HG03066 (cell line): ENCODE results near the gene FGF1.

Experiments used
- ATAC-seq: cut with Tn5 transposase; IDR thresholded peaks from one replicate; pipeline ENCODE4 v1.9.1; 2021; ENCODE audit warnings: low read depth; ENCODE audit not compliant: unreplicated experiment

The FGF1 gene

DNA sequence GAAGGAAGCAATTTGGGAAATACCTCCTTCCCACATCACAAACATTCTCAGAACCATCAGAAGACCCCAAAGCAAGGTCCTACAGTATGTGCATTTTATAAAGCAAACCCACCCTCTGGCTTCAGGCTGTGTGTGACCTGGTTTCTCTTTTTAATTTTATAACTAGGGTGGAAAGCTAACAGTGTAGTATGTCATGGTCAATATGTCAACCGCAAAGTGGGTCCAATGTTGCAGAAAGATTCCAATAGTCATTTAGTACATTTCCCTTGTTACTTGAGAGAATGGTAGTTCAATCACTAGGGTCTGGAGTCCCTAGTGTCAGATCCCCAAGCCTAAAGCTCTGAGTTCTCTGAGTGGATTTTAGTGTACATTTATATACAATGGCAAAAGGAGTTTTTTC is 96.2 kb downstream of the FGF1 start:
- no peak for ATAC-seq

DNA sequence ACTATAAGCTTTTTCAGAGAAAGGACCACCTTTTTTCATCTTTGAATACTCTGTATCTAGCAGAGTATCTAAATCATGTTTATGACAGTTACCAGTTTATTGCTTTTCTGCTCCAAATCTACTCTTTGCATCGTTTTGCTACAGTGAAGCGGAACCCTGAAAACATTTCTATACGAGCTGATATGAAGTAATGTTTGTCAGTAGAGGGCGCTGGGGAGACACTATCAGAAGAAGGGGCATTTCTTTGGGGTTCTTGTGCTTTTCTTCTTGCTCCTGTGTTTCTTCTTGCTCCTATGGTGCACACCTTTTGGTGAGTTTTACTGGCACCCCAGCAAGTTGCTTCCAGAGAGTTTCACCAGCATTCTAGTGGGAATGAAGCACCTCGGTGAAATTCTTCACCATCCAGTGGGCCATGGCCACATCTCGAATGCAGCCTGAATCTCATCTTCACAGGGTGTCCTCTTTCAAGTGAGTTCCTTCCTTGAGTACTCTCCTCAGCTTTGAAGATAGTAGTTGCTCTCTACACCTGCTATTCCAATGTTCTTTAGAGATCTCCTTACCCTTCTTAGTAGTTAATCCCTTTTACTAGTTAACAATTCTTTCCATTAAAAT is 98.4 kb downstream of the FGF1 start:
- no peak for ATAC-seq

- ATAC-seq = no peak
Observed at GRCh38 chr5:142586552-142586951, 99.3 kb downstream of the FGF1 start.

GRCh38 chr5:142585451-142585850 is 100.4 kb downstream of the FGF1 start:
- ATAC-seq = no peak

GRCh38 chr5:142584891-142585290 is 101.0 kb downstream of the FGF1 start:
- ATAC-seq = no peak

- ATAC-seq = no peak
Observed at GRCh38 chr5:142578161-142578830, 107.6 kb downstream of the FGF1 start.

GRCh38 chr5:142576804-142577203 is 109.1 kb downstream of the FGF1 start:
- ATAC-seq = no peak

- ATAC-seq = no peak
Observed at GRCh38 chr5:142576303-142576702, 109.6 kb downstream of the FGF1 start.

GRCh38 chr5:142572006-142572405 is 113.9 kb downstream of the FGF1 start:
- no peak for ATAC-seq

- no peak for ATAC-seq
Observed at GRCh38 chr5:142571371-142571770, 114.5 kb downstream of the FGF1 start.

DNA sequence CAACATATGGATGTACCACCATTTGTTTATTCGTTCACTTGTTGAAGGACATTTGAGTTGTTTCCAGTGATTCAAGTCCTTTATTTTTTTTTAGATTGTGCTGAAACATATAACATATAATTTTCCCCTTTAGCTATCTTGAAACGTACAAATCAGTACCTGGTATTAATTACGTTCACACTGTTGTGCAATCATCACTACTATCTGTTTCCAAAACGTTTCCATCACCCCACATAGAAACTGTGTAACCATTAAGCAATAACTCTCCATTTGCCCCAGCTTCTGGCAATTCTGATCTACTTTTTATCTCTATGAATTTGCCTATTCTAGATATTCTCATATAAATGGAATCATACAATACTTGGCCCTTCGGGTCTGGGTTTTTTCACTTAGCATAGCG is 116.0 kb downstream of the FGF1 start:
- no peak for ATAC-seq

DNA sequence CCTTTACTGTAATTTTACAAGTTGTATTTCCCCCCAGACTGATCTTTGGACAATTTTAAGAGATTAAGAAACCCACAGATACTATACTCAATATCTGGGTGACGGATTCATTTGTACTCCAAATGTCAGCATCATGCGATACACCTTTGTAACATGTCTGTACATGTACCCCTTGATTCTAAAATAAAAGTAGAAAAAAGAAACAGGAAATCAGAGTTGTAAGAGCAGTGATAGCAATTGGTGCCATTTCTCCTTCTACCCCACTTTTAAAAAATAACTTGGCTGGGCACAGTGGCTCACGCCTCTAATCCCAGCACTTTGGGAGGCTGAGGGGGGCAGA is 116.9 kb downstream of the FGF1 start:
- ATAC-seq = no peak

- ATAC-seq = no peak
Observed at GRCh38 chr5:142568283-142568995, 117.5 kb downstream of the FGF1 start.

- ATAC-seq = no peak
Observed at GRCh38 chr5:142561486-142562097, 124.3 kb downstream of the FGF1 start.

- no peak for ATAC-seq
Observed at GRCh38 chr5:142561029-142561428, 124.9 kb downstream of the FGF1 start.

DNA sequence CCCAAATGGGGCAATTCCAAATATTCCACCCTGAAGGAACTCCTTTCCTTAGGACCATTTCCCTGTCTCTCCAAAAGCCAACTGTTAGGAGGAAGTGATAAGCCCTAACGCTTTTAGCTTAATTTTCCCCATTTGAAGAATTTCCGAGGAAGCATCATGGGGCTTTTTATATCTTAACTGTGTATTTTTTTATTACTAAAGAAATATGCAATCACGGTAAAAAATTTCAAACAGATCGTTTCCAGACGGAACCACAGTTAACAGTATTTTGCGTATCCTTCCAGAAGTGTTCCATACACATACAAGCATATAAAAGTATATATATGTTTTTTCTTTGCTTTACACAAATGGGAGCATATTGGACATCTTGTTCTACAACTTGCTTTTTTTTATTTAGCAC is 133.8 kb downstream of the FGF1 start:
- ATAC-seq = no peak

GRCh38 chr5:142551338-142552067 is 134.4 kb downstream of the FGF1 start:
- ATAC-seq = no peak

DNA sequence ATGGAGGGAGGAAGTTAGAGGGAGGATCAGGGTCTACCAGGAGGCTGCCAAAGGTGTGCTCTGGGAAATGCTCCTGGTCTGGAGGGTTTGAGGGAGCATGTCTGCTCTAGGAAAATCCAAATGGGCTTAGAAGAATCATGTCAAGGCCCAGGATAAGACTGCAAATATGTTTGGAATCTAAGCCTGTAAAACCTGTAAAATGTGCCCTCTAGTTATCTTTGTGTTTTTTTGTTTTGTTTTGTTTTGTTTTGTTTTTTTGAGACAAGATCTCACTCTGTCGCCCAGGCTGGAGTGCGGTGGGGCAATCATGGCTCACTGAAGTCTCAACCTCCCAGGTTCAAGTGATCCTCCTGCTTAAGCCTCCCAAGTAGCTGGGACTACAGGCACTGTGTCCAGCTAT is 135.4 kb downstream of the FGF1 start:
- no peak for ATAC-seq

DNA sequence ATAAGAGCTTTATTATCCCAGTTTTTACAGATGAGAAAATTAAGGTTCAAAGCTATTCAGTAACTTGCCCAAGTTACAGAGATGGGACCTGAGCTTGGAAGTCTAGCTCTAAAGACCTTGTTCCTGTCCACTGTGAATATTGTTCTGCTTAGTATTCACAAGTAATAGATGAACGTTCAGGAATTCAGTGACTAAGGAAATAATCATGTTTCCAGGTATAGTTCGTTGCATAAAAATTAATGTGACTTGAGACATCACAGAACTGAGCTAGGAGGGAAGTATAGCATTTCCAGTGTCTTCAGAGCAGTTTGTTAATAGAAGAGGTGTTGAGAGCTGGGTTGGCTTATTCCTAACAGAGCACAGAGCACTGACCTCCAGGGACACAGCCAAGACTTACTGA is 136.1 kb downstream of the FGF1 start:
- no peak for ATAC-seq

- no peak for ATAC-seq
Observed at GRCh38 chr5:142548739-142549275, 137.1 kb downstream of the FGF1 start.
